Islet precursor cell (in vitro differentiated cells): ENCODE results near the gene BSN.

Experiments
- DNase-seq: peaks from one replicate; pipeline ENCODE4 v3.0.0-alpha.2; 2018

The BSN gene

DNA sequence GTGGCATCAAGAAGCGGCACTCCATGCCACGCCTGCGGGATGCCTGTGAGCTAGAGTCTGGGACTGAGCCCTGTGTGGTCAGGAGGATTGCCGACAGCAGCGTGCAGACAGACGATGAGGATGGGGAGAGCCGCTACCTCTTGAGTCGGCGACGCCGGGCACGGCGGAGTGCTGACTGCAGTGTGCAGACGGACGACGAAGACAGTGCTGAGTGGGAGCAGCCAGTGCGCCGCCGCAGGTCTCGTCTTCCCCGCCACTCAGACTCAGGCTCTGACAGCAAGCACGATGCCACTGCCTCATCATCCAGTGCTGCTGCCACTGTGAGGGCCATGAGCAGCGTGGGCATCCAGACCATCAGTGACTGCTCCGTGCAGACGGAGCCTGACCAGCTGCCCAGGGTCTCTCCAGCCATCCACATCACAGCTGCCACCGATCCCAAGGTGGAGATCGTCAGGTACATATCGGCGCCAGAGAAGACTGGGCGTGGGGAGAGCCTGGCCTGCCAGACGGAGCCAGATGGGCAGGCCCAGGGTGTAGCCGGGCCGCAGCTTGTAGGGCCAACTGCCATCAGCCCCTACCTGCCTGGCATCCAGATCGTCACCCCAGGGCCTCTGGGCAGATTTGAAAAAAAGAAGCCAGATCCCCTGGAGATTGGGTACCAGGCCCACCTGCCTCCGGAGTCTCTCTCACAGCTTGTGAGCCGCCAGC, 103.1 kb downstream of the BSN start:
- no peak for DNase-seq

DNA sequence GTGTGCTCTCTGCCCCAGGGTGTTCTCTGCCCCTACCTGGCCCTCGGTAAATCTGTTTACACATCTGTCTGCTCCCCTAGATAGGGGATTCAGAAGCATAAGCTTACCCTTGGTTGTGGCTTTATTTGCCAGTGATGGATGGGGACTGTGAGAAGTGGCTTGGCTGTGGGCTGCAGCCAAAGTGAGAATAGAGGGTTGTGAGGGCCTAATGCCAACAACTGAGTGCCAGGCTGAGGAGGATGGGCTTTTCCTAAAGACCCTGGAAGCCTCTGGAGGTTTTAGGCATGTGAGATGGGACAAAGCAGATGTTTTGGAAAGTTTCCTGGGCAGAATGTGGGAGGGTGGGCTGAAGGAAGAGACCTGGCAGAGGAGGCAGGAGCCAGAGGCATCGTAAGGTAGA, 104.4 kb downstream of the BSN start:
- DNase-seq, result no peak

DNA sequence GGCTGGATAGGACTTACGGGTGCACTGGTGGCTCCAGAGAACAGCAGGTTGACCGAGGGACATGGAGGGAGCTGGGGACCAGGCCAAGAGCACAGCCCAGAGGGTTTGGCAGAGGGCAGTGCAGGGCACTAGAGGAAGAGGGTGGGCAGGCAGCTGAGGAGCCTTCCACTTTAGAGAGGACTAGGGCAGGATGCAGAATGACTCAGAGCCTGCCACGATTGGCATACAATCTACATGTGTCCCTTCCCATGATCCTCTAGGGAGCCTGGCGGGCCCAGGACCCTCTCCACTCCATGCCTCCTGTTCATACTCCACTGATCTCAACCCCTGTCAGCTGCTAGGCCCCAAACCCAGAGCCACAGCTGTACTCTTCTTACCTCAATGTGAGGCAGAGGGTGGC, 105.5 kb downstream of the BSN start:
- DNase-seq, result no peak

DNA sequence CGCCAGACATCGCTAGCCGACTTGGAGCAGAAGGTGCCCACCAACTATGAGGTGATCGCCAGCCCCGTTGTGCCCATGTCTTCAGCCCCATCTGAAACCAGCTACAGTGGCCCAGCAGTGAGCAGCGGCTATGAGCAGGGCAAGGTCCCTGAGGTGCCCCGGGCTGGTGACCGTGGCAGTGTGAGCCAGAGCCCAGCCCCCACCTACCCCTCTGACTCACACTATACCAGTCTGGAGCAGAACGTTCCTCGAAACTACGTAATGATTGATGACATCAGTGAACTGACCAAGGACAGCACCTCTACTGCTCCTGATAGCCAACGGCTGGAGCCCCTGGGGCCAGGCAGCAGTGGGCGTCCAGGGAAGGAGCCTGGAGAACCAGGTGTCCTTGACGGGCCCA, 107.0 kb downstream of the BSN start:
- DNase-seq, result no peak

DNA sequence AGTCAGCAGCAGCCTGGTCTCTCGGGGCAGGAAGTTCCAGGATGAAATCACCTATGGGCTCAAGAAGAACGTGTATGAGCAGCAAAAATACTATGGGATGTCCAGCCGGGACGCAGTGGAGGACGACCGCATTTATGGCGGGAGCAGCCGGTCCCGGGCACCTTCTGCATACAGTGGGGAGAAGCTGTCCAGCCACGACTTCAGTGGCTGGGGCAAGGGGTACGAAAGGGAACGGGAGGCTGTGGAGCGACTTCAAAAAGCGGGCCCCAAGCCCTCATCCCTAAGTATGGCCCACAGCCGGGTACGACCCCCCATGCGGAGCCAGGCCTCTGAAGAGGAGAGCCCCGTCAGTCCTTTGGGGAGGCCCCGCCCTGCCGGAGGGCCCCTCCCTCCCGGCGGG, 107.7 kb downstream of the BSN start:
- DNase-seq, result no peak

DNA sequence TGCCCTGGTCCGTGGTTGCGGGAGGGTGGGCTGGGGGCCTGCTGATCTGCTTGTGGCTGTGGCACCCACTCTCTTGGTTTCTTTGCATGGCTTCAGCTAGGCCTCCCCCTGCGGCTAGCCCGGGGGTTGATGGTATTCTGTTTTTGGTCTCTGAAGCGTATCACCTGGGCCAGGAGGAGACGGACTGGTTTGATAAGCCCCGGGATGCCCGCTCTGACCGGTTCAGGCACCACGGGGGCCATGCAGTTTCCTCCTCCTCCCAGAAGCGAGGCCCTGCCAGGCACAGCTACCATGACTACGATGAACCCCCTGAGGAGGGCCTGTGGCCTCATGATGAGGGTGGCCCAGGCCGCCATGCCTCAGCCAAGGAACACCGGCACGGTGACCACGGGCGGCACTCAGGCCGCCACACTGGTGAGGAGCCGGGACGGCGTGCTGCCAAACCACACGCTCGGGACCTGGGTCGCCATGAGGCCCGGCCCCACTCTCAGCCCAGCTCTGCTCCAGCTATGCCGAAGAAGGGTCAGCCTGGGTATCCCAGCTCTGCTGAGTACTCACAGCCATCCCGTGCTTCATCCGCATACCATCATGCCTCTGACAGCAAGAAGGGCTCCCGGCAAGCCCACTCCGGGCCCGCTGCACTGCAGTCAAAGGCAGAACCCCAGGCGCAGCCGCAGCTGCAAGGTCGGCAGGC, 108.6 kb downstream of the BSN start:
- DNase-seq, result no peak

DNA sequence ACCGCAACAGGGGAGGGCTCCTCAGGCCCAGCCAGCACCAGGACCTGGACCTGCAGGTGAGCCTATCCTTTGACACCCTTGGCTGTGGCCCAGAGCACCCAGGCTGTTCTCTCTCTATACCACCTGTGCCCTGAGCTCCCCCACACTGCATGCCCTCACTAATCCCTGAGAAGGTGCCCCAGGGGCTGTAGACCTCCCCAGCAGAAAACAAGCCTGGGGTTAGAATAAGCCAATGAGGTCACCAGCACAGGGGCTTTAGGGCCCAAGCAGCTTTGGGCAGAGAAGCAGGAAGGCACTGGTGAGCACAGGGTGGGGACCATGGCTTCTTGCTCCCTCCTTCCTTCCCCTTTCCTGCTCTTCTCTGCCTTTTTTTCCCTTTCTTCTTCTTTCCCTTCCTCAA, 109.6 kb downstream of the BSN start:
- no peak for DNase-seq

DNA sequence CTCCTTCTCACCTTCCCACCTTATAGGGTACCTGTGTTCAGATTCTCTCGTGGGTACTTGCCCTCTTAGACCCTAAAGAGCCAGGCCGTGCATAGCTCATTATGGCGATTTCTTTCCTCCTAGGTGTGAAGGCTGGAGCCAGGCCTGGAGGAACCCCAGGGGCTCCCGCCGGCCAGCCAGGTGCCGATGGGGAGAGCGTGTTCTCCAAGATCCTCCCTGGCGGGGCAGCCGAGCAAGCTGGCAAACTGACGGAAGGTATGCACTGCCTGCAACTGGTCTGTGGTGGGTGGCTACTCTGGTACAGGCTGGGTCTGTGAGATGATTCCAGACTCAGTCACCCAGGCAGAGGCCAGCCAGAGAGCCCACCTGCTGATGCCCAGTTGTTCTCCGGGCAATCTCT, 110.0 kb downstream of the BSN start:
- no peak for DNase-seq

DNA sequence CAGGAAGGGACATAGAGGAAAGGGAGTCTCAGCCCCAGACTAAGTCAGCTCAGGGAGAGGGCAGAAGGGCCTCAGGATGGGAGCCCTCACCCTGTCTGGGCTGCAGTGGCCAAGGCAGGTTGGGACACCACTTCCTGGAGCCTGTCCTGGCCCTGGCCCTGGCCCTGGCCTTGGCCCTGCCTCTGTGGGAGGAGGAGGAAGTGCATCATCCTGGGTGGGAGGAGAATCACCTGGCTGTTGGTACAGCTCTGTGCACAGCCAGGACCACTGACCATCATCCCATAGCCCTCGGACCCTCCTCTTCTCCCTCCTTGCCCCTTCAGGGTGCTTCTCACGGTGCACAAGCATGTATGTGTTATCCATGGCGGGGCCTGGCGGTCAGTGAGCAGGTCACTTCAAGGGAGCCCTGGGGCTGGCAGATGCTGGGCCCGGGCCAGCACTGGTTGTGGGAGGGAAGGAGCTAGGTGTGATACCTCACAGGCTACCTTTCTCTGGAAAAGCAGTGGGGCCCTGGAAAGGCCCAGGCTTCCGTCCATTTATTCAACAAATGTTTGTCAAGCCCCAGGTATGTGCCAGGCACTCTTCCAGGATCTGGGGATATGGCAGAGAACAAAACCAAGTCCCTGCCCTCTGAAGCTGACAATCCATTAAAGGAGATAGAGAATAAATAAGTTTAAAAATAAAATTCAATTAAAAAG, 111.7 kb downstream of the BSN start:
- no peak for DNase-seq

DNA sequence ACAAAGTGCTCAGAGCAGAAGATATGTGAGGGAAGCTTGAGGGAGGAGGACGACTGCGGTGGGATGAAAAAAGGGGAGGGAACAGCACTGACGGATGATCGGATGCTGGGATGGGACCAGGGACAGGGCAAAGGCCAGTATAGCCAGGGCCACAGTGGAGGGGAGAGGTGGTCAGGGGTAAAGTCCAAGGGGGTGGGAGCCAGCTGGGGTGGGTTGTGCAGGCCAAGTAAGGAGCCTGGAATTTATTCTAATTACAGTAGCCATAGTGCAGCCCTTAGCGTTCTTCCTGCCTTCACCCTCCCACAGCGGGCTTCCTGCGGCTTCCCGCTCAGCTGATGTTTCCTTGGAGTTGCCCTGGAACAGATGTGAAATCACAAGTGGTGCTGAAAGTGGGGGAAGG, 112.3 kb downstream of the BSN start:
- no peak for DNase-seq

DNA sequence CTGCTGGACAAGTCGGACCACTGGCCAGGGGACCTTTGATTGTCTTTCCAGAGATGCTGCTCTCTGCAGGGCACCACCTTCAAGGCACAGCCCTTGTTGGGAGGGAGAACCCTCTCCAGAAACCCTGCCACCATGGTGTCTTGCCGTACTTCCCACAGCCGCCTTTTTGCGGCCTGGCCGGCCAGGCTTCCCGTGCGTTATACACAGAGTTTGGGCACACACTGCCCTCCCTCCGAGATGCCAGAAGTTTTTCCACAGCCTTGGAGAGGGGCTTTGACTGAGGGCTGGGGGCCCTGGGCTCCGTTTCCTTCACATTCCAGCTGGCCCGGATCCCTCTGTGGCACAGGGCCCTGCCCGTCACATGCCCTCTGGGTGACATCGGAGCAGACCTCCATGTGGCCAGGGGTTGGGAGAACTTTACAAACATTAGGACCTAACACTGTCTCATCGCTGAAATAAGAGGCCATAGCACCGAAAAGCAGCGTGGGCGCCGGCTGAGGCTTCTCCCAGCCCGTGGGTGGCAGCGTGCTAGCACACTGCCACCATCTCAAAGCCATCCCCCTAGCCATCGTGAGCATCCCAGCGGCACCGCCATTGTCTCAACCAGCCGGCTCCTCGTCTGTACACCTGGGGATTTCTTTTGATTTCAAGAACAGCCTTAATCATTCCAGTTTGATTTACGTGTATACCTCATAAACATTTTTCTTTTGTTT, 113.6 kb downstream of the BSN start:
- no peak for DNase-seq

DNA sequence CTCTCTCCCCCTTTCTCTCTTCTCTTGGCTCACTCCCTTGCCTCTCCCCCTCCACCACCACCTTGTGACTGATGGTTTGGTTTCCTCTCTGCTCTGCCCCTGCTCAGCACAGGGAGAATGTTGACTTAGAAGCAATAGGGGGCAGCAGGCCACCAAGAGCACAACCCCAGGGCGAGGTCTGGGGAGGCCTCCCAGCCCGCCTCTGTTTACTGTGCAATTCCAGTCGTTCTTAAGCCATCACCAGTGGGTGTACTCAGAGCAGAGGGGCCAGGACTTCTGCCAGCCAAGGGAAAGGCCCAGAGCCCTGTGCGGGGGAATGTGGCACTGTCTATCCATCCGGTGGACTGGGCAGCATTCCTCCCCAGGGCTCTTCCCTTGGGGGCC, 114.1 kb downstream of the BSN start:
- peak; percentile 70 for DNase-seq

DNA sequence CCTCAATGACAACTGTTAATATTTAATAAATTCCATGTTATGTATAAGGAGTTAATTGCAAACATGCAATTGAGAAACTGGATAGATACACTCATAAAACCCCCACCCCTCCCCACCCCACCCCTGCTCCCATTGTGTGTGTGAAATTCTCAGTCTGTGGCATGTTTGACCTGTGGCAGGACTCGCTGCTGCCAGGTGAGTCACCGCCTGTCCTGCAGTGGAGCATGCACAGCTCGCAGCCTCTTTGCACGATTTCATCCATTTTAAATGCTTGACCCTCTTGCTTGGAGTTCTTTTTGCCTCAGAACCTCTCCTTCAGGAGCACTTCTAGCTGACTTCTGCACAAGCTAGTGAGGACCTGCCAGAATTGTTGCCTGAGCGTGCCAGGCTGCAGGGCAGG, 114.6 kb downstream of the BSN start:
- DNase-seq, result peak; percentile 73

DNA sequence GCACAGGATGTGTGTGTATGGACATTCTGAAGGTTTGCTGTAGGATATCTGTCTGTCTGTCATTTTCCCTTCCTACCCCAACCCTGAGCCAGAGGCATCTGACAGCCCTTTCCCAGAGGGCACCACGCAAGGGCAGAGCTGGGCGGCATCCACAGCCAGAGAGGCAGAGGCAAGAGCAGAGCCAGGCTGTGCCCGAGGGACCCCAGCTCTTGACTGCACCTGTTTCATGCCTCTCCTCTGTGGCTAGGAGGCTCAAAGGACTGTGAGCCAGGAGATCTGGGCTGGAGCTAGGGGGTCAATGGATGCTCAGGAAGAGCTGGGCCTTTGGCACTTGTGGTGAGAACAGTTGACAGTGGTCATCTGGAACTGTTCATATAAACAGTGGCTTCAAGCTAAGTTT, 115.1 kb downstream of the BSN start:
- DNase-seq, result no peak

DNA sequence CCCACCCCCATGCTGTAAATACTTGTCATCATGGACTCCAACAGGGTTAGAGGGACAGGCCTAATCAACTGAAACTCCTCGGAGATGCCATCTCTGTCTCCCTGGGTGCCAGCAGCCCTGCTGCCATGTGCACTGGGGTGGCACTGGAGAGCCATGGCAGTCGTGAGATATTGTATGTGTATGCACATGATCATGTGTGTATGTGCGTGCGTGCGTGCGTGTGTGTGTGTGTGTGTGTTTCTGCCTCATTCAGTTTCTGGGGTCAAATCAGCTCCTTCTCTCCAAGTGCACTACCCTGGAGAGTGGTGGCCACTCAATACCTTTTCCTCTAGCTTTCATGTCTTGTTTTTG, 116.6 kb downstream of the BSN start:
- no peak for DNase-seq

DNA sequence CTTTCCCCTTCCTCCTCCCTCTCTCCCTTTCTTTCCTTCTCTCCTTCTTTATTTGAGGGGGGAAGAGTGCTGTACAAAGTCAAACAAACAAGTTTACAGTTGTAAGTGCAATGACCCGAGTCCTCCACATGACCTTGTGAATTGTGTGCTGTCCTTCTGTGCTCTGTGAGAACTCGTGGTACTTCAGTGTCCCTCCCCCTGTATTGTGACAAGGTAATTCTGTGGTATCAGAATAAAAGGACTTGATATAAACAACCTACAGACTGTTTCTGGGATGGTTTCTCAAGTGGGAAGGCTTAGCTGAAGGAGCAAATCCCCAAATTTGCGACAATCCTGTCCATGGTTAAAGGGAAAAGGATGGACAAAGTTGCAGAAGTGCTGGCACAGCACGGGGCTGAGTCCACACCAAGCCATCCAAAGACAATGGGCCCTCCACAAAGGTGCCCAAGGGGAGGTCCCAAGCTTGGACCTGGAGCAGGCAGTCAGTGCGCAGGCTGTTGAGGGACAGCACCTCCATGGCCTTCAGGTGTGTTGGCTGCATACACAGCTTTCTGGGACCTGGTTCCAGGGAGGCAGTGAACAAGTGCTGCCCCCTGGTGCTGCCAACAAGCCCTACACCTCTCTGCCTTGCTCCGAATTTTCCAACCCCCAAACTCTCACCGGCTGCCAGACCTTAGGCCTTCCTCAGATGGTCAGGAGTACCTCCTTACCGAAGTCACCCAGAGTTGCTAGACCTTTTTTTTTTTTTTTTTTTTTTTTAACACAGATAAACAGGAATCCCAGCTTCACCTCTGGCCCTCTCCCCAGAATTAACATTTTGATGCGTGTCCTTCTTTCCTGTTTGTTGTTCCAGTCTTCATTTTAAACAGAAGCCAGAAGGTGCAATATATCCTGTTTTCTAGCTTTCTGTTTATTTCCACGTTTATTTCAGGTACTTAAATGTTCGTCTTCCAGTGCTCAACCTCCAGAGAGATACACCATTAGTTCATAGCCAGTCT, 117.3 kb downstream of the BSN start:
- peak; percentile 87 for DNase-seq

DNA sequence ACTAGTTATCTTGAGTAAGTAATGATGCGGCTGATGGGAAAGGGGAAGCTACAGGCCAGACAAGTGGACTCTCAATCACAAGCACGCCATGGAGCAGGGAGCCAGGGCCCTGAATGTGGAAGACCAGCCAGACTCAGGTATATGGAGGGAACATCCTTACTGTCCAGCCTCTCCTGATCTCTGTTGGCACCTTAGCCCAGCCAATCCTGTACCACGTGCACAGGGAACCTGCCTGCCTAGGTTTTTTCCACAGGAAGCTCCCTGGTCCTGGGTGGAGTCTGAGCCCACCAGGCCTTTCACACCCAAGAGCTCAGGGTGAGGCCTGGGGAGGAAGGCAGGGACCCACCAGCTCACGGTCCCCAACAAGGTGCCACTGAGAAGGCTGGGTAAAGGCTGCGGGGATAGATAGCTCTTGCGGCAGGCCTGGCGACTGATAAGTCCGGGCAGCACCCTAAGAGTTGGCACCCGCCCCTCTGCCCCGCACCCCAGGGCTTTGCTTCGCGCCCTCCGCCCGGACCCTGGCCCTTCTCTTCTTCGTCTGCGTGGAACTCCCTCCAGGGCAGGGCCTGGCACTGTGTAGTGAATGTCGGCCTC, 118.9 kb downstream of the BSN start:
- DNase-seq, result no peak

DNA sequence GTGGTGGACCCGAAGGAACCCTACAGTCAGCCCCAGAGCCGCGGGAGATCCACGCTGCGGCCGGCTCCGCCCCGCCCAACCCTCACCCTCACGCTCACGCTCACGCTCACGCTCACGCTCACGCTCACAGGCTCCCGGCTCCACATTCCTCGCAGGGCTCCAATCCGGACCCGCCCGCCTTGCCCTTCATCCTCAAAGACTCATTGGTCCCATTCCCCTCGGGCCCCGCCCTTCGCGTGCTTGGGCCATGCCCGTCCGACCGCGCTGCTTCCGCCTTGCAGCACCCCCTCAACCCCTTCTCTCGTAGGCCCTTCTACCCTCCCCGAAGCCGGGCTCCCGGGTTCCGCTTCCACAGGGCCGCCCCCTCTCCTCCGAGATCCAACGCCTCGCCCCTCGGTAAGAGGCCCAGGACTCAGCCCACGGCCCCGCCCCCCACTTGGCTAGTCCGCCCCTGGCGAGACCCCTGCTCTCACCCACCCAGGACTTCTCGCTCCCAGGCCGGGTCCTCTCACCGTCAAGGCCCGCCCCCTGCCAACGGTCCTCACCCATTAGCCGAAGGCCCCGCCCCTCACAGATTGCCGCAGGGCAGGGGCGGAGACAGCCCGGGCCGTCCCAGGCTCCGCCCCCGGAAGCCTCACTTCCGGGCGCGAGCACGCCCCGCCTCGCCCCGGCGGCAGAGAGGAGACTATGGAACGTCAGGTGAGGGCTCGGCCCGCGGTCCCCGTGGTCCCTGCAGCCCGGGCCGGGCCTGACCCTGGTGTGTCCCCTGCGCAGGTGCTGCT, 119.6 kb downstream of the BSN start, which contains the start of gene APEH:
Gene APEH (plus strand): TSS at position 637 of the 782 bp plus-strand sequence. CDS start 51 bp downstream, at position 688.
- DNase-seq, result peak; percentile 99

DNA sequence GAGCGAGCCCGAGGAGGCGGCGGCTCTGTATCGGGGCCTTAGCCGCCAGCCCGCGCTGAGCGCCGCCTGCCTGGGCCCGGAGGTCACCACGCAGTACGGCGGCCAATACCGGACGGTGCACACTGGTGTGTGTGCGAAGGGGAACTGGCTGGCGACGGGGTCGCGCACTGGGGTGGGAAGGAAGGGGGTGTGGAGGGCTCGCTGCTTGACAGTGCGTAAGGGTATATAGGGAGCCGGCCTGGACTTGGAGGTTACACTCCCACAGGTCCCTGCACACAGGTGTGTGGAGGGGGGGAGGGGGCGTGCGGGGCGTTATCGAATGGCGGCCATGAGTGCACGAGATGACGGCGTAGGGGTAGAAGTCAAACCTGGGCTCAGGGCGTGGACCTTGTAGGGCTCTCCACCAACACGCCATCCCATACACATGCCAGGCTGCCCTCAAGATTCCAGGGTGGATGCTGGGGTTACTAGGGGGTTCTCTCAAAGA, 120.3 kb downstream of the BSN start:
- DNase-seq, result no peak

DNA sequence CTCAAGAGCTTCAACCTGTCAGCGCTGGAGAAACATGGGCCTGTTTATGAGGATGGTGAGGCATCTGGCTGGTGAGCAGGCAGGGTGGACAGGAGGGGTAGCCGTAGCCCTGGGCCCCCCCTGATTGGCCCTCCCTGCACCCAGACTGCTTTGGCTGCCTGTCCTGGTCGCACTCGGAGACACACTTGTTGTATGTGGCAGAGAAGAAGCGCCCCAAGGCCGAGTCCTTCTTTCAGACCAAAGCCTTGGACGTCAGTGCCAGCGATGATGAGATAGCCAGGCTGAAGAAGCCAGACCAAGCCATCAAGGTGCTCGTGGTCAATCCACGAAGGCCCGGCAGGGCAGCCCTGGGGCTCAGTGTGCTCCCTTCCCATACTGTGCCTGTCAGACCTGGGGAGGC, 121.6 kb downstream of the BSN start:
- DNase-seq, result no peak
